Measurements from ENCODE around the gene PRPF40A. TPM values are rescaled to one million over a fixed set of nuclear protein-coding genes. Genes with fewer than 3 reads are reported as not detected.

The PRPF40A gene
- total and polyA plus RNA-seq, 2 experiments from 2014 or later = 254 to 261 TPM

DNA sequence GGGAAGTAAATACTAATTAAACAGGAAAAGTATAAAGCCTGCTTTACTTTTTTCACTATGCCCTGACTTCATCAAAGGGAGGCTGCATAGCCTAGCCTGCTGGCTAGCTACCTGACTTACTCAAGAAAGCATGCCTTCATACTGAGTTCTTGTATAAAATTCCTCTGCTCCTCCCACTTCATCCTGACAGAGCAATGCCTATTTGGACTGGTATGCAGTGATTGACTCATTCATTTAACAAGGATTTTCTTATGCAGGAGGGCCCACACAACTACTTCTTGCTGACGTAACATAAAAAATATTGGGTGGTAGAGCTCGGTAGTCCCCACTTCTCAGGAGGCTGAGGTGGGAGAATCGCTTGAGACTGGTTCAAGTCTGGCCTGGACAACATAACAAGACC lies 70.5 kb downstream of the PRPF40A start:
- H3K27ac Mint-ChIP-seq = peak overlapping the region; percentile 82
- TF ChIP-seq STAT1 (IDR thresholded peaks at IDR 0.05; ENCODE audit: unreplicated experiment) (no peak), NANOG (IDR thresholded peaks at IDR 0.05; ENCODE audit: borderline replicate concordance) (no peak), ZNF331 (CRISPR knock-in tag; IDR thresholded peaks at IDR 0.05; ENCODE audit: low read depth) (no peak), JUNB (IDR thresholded peaks at IDR 0.05; ENCODE audit: unreplicated experiment) (no peak), EZH2phosphoT487 (IDR thresholded peaks at IDR 0.05; ENCODE audit: unreplicated experiment) (no peak), POLR2AphosphoS5 (IDR thresholded peaks at IDR 0.05; ENCODE audit: low read depth) (no peak), ZNF462 (CRISPR knock-in tag; IDR thresholded peaks at IDR 0.05) (no peak), EZH2 (IDR thresholded peaks at IDR 0.05; ENCODE audit: low read depth, unreplicated experiment) (no peak), CREB1 (CRISPR knock-in tag; IDR thresholded peaks at IDR 0.05; ENCODE audit: low read depth) (no peak), ZNF114 (CRISPR knock-in tag; IDR thresholded peaks at IDR 0.05) (no peak)
- TF ChIP-seq, protein P1, sequence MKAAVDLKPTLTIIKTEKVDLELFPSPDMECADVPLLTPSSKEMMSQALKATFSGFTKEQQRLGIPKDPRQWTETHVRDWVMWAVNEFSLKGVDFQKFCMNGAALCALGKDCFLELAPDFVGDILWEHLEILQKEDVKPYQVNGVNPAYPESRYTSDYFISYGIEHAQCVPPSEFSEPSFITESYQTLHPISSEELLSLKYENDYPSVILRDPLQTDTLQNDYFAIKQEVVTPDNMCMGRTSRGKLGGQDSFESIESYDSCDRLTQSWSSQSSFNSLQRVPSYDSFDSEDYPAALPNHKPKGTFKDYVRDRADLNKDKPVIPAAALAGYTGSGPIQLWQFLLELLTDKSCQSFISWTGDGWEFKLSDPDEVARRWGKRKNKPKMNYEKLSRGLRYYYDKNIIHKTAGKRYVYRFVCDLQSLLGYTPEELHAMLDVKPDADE (IDR thresholded peaks at IDR 0.05) = no peak
- TF ChIP-seq, protein P2, sequence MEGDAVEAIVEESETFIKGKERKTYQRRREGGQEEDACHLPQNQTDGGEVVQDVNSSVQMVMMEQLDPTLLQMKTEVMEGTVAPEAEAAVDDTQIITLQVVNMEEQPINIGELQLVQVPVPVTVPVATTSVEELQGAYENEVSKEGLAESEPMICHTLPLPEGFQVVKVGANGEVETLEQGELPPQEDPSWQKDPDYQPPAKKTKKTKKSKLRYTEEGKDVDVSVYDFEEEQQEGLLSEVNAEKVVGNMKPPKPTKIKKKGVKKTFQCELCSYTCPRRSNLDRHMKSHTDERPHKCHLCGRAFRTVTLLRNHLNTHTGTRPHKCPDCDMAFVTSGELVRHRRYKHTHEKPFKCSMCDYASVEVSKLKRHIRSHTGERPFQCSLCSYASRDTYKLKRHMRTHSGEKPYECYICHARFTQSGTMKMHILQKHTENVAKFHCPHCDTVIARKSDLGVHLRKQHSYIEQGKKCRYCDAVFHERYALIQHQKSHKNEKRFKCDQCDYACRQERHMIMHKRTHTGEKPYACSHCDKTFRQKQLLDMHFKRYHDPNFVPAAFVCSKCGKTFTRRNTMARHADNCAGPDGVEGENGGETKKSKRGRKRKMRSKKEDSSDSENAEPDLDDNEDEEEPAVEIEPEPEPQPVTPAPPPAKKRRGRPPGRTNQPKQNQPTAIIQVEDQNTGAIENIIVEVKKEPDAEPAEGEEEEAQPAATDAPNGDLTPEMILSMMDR (conservative IDR thresholded peaks at IDR 0.05; ENCODE audit: low read depth in 2 of 2) = no peak
- TF ChIP-seq, protein P3, sequence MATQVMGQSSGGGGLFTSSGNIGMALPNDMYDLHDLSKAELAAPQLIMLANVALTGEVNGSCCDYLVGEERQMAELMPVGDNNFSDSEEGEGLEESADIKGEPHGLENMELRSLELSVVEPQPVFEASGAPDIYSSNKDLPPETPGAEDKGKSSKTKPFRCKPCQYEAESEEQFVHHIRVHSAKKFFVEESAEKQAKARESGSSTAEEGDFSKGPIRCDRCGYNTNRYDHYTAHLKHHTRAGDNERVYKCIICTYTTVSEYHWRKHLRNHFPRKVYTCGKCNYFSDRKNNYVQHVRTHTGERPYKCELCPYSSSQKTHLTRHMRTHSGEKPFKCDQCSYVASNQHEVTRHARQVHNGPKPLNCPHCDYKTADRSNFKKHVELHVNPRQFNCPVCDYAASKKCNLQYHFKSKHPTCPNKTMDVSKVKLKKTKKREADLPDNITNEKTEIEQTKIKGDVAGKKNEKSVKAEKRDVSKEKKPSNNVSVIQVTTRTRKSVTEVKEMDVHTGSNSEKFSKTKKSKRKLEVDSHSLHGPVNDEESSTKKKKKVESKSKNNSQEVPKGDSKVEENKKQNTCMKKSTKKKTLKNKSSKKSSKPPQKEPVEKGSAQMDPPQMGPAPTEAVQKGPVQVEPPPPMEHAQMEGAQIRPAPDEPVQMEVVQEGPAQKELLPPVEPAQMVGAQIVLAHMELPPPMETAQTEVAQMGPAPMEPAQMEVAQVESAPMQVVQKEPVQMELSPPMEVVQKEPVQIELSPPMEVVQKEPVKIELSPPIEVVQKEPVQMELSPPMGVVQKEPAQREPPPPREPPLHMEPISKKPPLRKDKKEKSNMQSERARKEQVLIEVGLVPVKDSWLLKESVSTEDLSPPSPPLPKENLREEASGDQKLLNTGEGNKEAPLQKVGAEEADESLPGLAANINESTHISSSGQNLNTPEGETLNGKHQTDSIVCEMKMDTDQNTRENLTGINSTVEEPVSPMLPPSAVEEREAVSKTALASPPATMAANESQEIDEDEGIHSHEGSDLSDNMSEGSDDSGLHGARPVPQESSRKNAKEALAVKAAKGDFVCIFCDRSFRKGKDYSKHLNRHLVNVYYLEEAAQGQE (IDR thresholded peaks at IDR 0.05; ENCODE audit: unreplicated experiment) = no peak
- Histone ChIP-seq H3K4me3 (no peak overlapping the region), H3K27me3 (ENCODE audit: insufficient read depth) (no peaks in the 10 kb centered on the region), H3K36me3 (ENCODE audit: insufficient read depth) (peaks cover 6% of the 10 kb centered on the region; the same call in 1 of the 2 replicates), H3K79me2 (replicated peaks; ENCODE audit: insufficient read depth) (no peaks in the 10 kb centered on the region), H3K4me1 (ENCODE audit: insufficient read depth) (peaks cover 20% of the 10 kb centered on the region), H2AFZ (no peak overlapping the region), H3K9me2 (ENCODE audit: insufficient read depth) (no peaks in the 10 kb centered on the region), H4K20me1 (replicated peaks; ENCODE audit: insufficient read depth) (peaks cover 12% of the 10 kb centered on the region), H3F3A (replicated peaks; ENCODE audit: low read depth) (no peaks in the 10 kb centered on the region), H3K27ac (ENCODE audit: low read depth) (no peak overlapping the region), H3K4me2 (no peak overlapping the region)
- no peak overlapping the region for H3K4me3 Mint-ChIP-seq
- H3K27me3 Mint-ChIP-seq (ENCODE audit: insufficient read depth, low read depth, poor library complexity) = peaks cover 10% of the 10 kb centered on the region
- peaks cover 19% of the 10 kb centered on the region for H3K36me3 Mint-ChIP-seq (ENCODE audit: low read depth)
- ATAC-seq (peak; percentile 33), DNase-seq (ENCODE audit: low spot score) (peak; percentile 40)
- H3K4me1 Mint-ChIP-seq = peaks cover 29% of the 10 kb centered on the region
- no peaks in the 10 kb centered on the region; the same call in 2 of the 3 replicates for H3K9me3 Mint-ChIP-seq
